ENCODE data around the gene TMEM88. TPM values are rescaled to one million over a fixed set of nuclear protein-coding genes. Genes with fewer than 3 reads are reported as not detected.

Gene TMEM88
- total and polyA plus RNA-seq, 4 donors: 0.65 to 4.6 (median 3.7) TPM

DNA sequence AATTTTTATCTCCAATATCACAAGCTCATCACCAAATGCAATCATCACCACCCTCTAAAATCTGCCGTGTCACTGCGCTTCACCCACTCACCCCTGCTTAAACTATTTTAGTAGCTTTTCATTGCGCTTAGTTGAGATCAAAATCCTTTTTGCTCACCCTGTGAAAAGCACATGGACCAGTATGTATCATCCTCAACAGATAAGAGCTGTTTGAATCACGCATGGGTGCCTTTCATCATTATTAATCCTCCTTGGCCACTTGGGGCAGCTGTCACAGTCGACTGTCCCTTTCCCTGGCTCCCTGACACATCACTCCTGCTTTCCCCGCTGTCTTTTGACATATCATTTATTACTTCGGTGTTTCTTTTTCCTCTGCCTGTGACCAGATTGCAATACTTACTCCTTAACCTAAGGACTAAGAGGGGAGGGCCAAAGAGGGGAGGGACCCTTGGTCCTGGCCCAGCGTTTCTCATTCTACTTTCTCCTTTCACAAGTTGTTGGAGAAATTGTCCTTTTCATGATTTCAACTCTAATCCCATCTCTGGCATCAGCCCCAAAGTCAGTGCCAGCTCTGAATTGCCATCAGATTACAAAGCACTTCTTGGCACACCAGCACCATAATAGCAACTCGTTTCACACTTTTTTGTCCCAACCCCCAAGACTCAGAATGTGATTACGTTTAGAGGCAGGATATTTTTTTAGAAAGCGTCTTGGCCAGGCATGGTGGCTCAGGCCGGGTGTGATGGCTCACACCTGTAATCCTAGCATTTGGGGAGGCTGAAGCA, 29.5 kb upstream of the TMEM88 start:
- Histone ChIP-seq H3K9ac (ENCODE audit: low read depth in 1 of 2, low read length in 2 of 2) (no peak overlapping the region), H3K27ac (ENCODE audit: low read depth in 1 of 2, low read length in 2 of 2) (no peak overlapping the region), H3K4me1 (ENCODE audit: control insufficient read depth in 4 of 4, insufficient read depth in 4 of 4, low read length in 3 of 4) (no peaks in the 10 kb centered on the region), H3K9me3 (ENCODE audit: control insufficient read depth in 4 of 4, low read length in 3 of 4) (no peaks in the 10 kb centered on the region), H3K36me3 (ENCODE audit: control insufficient read depth in 4 of 4, insufficient read depth in 3 of 4, low read depth in 1 of 4, low read length in 3 of 4) (no peaks in the 10 kb centered on the region), H3K27me3 (ENCODE audit: control insufficient read depth in 4 of 4, insufficient read depth in 4 of 4, low read length in 3 of 4) (no peaks in the 10 kb centered on the region), H3K4me3 (ENCODE audit: low read depth in 1 of 3, low read length in 3 of 3) (no peak overlapping the region)
- WGBS: 43% methylated on average over 12 of the region's 12 CpGs
- DNase-seq (ENCODE audit: low spot score): no peak
- TF ChIP-seq RAD21 (IDR thresholded peaks at IDR 0.05) (peak; percentile 45 to 62), CTCF (IDR thresholded peaks at IDR 0.05; ENCODE audit: low read depth, low read length, missing input control) (no peak)

- WGBS: 86% methylated on average over 8 of the region's 8 CpGs
- no peak for DNase-seq (ENCODE audit: low spot score)
- no peak overlapping the region for H3K9ac ChIP-seq (ENCODE audit: low read depth in 1 of 2, low read length in 2 of 2)
- no peak for TF ChIP-seq YY1 (IDR thresholded peaks at IDR 0.05)
- no peak for TF ChIP-seq HNF4A (conservative IDR thresholded peaks at IDR 0.05)
- no peak for TF ChIP-seq MAX (IDR thresholded peaks at IDR 0.05)
- no peak for TF ChIP-seq NR2F2 (IDR thresholded peaks at IDR 0.05)
- TF ChIP-seq FOXA2 (IDR thresholded peaks at IDR 0.05): no peak
- no peak overlapping the region for H3K27ac ChIP-seq (ENCODE audit: low read depth in 1 of 2, low read length in 2 of 2)
- H3K4me1 ChIP-seq (ENCODE audit: control insufficient read depth in 4 of 4, insufficient read depth in 4 of 4, low read length in 3 of 4): peaks cover 6 to 21% (median 14%) of the 10 kb centered on the region in 4 donors
- H3K27me3 ChIP-seq (ENCODE audit: control insufficient read depth in 4 of 4, insufficient read depth in 4 of 4, low read length in 3 of 4): no peaks in the 10 kb centered on the region
- no peaks in the 10 kb centered on the region for H3K36me3 ChIP-seq (ENCODE audit: control insufficient read depth in 4 of 4, insufficient read depth in 3 of 4, low read depth in 1 of 4, low read length in 3 of 4)
- H3K9me3 ChIP-seq (ENCODE audit: control insufficient read depth in 4 of 4, low read length in 3 of 4): no peaks in the 10 kb centered on the region
- no peak overlapping the region for H3K4me3 ChIP-seq (ENCODE audit: low read depth in 1 of 3, low read length in 3 of 3)
Observed at GRCh38 chr17:7830616-7831015, 24.2 kb upstream of the TMEM88 start.

GRCh38 chr17:7831233-7831632, 23.6 kb upstream of the TMEM88 start:
- 84% methylated on average over 7 of the region's 7 CpGs for WGBS
- H3K36me3 ChIP-seq (ENCODE audit: control insufficient read depth in 4 of 4, insufficient read depth in 3 of 4, low read depth in 1 of 4, low read length in 3 of 4): no peaks in the 10 kb centered on the region
- TF ChIP-seq HNF4G (IDR thresholded peaks at IDR 0.05) (no peak), FOXA1 (IDR thresholded peaks at IDR 0.05) (no peak), JUND (IDR thresholded peaks at IDR 0.05) (no peak), NR2F2 (IDR thresholded peaks at IDR 0.05) (no peak), GABPA (IDR thresholded peaks at IDR 0.05 in 1 of 2, conservative IDR thresholded peaks at IDR 0.05 in 1 of 2) (no peak), CTCF (IDR thresholded peaks at IDR 0.05; ENCODE audit: low read depth, low read length, missing input control) (no peak), EGR1 (IDR thresholded peaks at IDR 0.05; ENCODE audit: low read depth in 2 of 2) (no peak), RXRA (IDR thresholded peaks at IDR 0.05) (no peak), MAX (IDR thresholded peaks at IDR 0.05) (no peak), RAD21 (IDR thresholded peaks at IDR 0.05) (no peak), TAF1 (conservative IDR thresholded peaks at IDR 0.05) (no peak), YY1 (IDR thresholded peaks at IDR 0.05) (no peak), HNF4A (conservative IDR thresholded peaks at IDR 0.05) (no peak), REST (IDR thresholded peaks at IDR 0.05) (no peak), SP1 (IDR thresholded peaks at IDR 0.05) (no peak)
- H3K27ac ChIP-seq (ENCODE audit: low read depth in 1 of 2, low read length in 2 of 2): no peak overlapping the region
- DNase-seq (ENCODE audit: low spot score): no peak
- no peak overlapping the region for H3K9ac ChIP-seq (ENCODE audit: low read depth in 1 of 2, low read length in 2 of 2)
- peaks cover 6 to 26% (median 16%) of the 10 kb centered on the region in 4 donors for H3K4me1 ChIP-seq (ENCODE audit: control insufficient read depth in 4 of 4, insufficient read depth in 4 of 4, low read length in 3 of 4)
- H3K27me3 ChIP-seq (ENCODE audit: control insufficient read depth in 4 of 4, insufficient read depth in 4 of 4, low read length in 3 of 4): no peaks in the 10 kb centered on the region
- no peak overlapping the region for H3K4me3 ChIP-seq (ENCODE audit: low read depth in 1 of 3, low read length in 3 of 3)
- H3K9me3 ChIP-seq (ENCODE audit: control insufficient read depth in 4 of 4, low read length in 3 of 4): no peaks in the 10 kb centered on the region

Measured in liver (tissue), 9 donors.